ENCODE measurements around the gene GRB14.
"Not testable (repeated sequence)": the region's sequence is repeated elsewhere in the genome, so short reads cannot be mapped to it uniquely, and the experiment has no call there.

GRB14 gene

DNA sequence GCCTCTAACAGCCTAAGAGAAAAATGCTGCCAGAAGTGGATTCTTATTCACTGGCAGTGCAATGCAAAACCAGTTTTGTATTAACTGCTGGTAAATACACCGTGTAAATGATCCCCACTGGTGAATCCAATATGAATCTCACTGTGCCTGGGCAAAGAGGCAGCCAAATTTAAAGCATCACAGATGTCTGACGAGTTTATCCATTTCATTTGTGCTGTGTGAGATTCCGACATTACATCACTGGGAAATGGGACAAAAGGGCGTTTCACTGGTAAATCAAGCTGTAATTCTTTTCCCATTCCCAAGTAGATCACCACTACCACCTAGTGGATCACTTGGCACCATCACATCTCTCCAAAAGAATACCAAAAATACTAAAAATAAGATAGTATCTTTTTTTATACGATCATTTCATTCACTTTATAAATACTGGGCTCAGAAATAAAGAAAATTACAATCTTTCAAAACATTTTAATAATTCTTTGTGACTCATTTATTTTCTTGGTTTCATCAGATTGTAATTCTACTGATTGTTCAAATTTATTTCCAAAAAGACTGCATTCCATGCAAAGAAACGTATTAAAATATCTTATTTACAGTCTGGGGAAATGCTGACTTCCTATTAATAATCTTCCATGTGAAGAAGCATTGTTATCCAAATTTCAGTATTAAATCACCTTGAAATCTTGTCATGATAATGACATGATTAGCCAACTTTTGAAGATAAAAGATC is 125.6 kb downstream of the GRB14 start:
- DNase-seq (ENCODE audit: low read depth), result no peak

DNA sequence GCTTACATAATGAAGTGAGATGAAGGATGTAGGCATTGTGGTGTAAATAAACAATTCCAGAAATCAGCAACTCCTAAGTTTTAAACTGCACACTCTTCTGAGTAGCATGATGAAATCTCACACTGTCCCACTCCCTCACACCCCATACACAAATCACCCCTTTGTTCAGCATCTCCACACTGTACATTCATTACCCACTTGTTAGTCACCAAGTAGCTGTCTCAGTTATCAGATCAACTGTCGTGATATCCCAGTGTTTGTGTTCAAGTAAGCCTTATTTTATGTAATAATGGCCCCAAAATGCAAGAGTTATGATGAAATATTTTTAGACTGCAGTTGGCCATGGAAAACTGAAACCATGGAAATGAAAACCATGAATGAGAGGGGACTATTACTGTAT is 135.7 kb downstream of the GRB14 start:
- DNase-seq (ENCODE audit: low read depth), result no peak

DNA sequence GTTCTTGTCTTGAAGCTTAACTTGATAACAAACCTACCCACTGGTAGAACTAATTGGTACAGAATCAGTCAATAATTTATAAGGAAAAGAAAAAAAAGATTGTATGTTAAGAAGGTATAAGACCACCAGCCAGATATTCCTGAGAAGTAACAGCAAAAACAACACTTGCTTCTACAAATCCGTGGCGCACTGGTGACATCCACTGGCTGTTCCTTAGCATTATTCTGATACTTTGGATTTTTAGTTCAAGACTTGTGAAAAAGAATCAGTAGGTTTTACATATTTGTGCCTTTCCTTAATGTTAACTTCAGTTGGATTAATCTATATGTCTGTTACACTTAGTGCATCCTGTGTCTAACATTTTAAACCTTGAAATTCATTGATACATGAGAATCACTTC is 141.8 kb downstream of the GRB14 start:
- no peak for DNase-seq (ENCODE audit: low read depth)

DNA sequence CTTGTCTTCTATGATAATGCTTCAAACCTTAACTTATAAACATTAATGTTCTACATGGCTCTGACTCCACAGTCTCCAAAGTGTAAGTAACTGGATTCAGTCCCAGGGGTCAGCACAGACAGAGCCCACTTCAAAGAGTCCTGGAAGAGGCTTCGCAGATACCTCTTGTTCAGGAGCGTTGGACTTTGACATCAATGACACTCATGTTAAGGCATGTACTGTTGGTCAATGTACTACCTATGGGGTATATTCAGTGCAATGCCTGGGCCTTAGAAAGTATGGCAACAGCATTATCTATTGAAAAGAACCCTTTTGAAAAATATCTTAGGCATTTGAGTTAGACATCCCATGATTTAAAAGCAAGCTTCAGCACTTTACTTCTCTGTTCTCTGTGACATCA is 143.1 kb downstream of the GRB14 start:
- DNase-seq (ENCODE audit: low read depth), result no peak

DNA sequence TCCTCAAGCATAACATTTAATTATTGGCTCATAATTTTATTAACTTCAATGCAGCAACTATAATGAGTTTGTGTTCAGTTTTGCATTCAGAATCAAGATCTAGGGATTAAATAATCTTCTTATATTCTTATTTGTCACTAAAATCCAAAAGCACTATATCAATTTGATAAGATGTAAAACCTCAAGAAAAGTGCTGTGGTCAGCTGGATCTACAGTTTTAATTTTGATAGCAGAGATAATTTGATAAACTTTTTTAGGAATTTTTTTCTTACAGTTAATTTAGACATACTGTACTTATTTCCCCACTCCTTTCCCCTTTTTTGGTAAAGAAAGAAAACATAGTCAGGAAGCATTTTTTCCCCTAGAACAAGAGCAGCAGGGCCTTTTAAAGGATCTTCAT is 146.4 kb downstream of the GRB14 start:
- DNase-seq (ENCODE audit: low read depth), result no peak

DNA sequence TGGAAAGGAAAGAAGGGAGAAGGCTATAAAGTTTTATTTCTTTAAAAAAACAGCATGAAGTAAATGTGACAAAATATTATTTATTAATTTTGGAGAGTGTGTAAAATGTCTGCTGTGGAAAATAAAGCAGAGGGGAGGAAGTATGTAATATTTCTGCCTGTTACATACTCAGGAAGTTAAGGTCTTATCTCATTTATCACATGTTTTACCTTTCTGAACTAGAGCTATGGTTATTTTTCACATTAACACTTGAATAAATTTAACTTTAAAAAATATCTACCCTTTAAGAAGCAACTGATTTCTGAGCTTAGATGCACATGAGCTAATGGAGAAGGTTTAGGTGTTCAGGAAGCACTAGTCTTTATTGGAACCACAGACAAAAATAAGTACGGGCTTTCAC is 148.3 kb downstream of the GRB14 start:
- DNase-seq (ENCODE audit: low read depth), result no peak

DNA sequence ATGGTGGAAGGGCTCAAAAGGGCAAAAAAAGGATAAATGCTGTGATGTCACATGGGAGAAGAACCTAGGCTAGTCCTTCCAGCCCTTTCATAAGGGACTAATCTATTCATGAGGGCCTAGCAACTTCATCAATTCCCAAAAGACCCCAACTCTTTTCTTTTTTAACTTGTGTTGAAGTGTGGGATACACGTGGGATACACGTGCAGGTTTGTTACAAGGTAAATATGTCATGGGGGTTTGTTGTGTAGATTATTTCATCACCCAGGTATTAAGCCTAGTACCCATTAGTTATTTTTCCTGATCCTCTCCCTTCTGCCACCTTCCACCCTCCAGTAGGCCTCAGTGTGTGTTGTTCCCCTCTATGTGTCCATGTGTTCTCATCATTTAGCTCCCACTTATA is 156.2 kb downstream of the GRB14 start:
- DNase-seq (ENCODE audit: low read depth), result not testable (repeated sequence)

DNA sequence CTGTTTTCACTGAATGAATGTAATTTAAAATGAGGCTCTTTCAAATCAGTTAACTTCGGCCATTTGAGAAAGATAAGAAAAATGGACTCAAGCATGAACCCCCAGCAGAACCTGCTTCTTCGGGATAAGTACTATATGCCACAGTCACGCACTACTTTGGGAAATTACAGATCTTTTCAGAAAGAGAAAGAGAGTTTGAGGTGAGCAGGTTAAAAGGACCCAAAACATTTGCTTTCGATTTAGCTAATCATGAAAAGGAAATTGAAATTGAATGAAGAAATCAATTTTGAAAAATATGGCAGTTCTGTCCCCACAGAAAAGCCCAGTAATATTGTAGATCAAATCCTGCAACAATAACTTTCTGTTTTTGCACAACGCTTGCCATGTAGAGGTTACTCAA is 156.9 kb downstream of the GRB14 start:
- DNase-seq (ENCODE audit: low read depth), result no peak

DNA sequence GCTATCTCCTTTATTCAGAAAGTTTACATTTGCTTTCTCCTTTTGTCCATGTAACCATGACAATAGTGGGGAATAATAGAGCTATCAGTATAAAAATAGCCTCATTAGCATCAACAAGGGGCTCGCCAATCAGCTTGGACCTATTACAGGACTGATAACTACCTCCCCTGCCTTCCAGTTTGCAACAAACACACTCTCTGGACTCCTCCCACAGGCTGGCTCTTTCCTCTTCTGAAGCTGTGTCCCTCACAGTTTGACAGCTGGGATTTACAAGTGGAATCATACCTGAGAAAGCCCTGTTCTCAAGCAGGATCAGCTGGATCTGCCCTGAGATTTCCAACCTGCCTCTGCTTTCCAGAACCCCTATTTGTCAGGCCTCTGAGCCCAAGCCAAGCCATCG is 162.5 kb downstream of the GRB14 start:
- no peak for DNase-seq (ENCODE audit: low read depth)

DNA sequence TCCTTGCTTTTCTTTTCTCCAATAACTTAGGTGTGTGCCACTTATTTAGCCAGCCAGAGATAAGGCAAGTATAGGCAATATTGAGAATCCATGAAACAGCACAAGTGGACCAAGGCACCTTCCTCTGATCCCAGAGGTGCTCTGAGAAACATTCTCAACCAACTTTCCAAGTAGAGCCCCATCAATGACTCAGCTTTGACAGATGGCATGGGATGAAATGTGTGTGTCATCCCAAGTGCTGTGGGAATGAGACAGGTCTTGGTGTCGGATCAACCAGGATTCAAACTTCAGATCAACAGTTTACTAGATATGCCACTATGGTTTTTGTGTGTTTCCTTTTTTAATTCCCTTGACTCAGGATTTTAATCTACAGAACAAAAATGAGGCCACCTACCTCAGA is 164.0 kb downstream of the GRB14 start:
- DNase-seq (ENCODE audit: low read depth), result no peak

DNA sequence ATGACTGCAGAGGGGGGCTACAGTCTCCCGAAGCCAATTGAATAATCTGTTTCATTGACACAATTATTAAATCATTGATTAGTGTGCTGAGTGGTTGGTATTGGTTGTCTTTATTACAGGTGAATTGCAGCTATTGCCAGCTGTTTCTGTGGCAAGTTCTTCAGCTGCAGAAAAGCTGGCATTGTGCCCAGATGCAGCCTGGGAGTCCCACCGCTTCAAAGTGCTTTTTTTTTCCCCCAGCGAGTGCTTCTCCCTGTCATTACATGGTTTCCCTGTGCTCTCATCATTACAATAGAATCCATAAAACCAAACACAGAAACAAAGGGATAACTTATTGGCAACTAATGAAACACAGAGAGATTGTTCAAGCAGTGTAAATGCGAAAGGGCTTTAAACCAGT is 164.7 kb downstream of the GRB14 start:
- DNase-seq (ENCODE audit: low read depth), result no peak

DNA sequence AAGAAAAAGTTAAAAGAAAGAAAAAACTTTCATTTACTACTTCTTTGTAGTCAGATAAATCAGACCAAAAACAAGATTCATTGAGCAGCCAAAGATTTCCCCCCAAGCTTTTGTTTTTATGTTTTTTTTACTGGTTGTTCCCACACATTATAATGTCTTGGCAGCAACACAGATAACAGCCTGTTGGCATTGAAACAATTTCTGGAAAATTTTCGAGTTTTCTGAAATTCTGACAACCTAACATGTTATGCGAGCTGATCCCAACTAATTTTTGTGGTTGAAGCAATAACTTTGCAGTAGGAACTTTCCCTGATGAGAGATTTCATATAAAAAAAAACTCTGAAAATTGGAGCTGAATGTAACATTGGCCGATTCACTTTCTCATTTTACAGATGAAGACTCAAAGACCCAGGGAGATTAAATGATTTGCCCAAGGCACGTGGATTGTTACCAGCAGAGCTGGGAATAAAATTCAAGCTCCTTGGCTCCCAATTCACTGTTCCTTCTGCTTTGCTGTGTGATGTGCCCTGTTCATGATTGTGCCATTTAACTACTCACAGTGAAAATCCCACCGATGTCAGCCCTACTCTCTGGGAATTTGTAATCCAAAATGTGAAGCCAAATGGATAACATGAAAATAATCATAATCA is 167.5 kb downstream of the GRB14 start:
- DNase-seq (ENCODE audit: low read depth), result no peak

DNA sequence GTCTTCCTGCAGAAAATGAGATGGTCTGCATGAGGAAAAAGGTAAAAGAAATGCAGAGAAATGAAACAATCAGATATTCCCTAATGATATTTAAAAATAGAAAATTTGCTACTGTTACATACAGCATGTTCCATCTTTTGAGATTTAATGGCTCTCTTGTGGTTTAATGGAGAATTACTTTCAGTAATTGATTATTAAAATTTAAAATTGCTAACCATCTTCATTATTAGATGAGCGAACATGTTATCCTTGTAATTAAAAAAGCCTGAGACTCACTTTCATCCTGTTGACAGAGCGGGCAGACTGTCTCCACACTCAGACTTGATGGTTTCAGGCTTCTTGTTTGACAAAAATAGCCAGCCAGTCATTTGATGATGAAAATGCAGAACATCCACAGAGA is 171.0 kb downstream of the GRB14 start:
- DNase-seq (ENCODE audit: low read depth), result no peak

DNA sequence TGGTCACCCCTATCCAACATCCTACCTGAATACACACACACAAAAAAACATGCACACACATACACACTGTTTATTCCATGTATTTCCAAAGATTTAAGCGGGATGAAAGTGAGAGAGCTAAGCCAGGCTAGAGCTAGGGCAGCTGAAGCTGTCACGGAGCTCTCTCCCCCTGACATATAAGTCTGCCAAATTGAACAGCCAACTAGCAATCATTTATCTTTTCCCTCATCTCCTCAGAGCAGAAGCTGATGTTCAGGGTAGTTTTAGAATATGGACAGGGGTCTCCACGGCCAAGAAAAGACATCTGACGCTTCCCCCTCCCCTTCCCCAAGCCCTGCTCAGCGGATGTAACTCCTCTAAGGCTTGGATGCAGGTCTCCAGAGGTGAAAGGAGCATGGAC is 171.6 kb downstream of the GRB14 start:
- no peak for DNase-seq (ENCODE audit: low read depth)

DNA sequence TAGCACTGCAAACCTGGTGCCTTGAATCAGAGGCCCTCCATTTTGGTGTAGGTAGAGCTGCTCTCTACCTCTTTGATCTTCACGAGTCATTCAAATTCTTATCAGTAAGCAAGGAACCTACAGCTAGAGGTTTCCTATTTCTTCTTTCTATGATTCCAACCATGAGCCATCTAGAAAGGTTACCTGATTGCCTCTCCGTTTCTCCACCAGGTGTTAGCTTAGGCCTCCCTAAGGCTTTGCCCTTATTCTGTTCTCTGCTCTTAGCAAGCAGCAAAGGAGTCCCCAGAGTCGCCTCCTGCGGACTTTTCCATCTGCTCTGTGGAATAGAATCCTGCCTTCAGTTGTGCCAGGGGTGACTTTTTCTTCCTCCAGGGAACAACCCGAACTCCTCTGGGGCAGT is 173.6 kb downstream of the GRB14 start:
- no peak for DNase-seq (ENCODE audit: low read depth)
